NT2/D1 (cell line): ENCODE data around the gene SEM1.

Source experiments
- YY1 ChIP-seq: IDR thresholded peaks from 2 replicates; pipeline ENCODE4 v1.6.1; 2011; ENCODE audit not compliant: insufficient read length, insufficient read depth
- ZNF274 ChIP-seq: IDR thresholded peaks from 2 replicates; pipeline ENCODE4 v1.6.1; 2011; ENCODE audit warnings: mild to moderate bottlenecking, low read depth, low read length

DNA sequence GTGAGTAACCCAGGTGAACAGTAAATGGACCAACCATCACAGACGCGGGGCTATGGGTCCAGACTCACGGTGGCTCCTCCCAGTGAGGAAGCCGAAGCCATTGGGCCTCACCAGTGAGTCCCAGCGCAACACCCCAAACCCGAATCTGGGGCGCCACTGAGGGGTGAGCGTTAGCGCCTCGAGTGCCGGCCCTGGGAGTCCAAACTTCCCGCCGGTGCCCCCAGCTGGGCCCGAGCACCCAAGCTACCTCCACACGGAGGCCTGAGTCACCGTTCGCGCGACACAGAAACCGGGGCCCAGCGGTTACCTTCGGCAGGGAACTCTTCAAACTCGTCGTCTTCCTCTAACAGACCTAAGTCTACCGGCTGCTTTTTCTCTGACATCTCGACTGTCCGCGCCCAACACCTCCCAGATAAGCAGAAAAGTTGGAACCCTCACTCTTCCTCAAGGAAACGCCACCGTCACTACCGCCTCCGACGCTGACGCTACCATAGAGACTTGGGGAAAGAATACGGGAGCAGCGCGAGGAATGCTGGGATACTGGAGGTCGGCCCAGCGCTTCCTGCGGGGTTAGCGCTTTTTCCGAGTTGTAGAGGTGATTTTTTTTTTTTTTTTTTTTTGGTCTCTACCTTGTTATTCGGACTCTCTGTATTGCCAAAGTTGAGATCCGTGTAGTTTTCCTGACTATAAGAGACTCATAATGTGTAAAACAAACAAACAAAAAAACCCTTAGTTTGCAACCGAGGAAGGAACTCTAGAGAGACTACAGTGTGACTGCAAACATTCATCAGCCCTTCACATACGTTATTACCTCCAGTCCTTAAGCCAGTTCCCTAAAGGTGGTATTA, at the start of gene SEM1:
- TF ChIP-seq ZNF274 (no peak), YY1 (no peak)
